Skeletal muscle satellite cell (primary cell): ENCODE data around the gene TDRD6.
"Not testable (repeated sequence)": the region's sequence is repeated elsewhere in the genome, so short reads cannot be mapped to it uniquely, and the experiment has no call there.

Source experiments
- H3K27me3 ChIP-seq: 2 replicates; pipeline ENCODE4 v1.7.0; 2013; ENCODE audit warnings: low read length; ENCODE audit not compliant: control insufficient read depth, insufficient read depth
- H3K36me3 ChIP-seq: 2 replicates; pipeline ENCODE4 v1.7.0; 2013; ENCODE audit warnings: mild to moderate bottlenecking, control low read depth, low read length; ENCODE audit not compliant: insufficient read depth
- H3K4me1 ChIP-seq: 2 replicates; pipeline ENCODE4 v1.7.0; 2013; ENCODE audit warnings: low read length; ENCODE audit not compliant: control insufficient read depth, insufficient read depth
- H3K4me2 ChIP-seq: 2 replicates; pipeline ENCODE4 v1.7.0; 2013; ENCODE audit warnings: mild to moderate bottlenecking, low read length
- H3K4me3 ChIP-seq: 2 replicates; pipeline ENCODE4 v1.7.0; 2013; ENCODE audit warnings: low read length
- H3K9ac ChIP-seq: 2 replicates; pipeline ENCODE4 v1.7.0; 2013; ENCODE audit warnings: mild to moderate bottlenecking, low read depth, low read length, moderate library complexity
- H3K9me3 ChIP-seq: replicated peaks from 2 replicates; pipeline ENCODE4 v1.7.0; 2013; ENCODE audit warnings: mild to moderate bottlenecking, control low read depth, low read length

Gene TDRD6

GRCh38 chr6:46733341-46733801 lies 45.7 kb downstream of the TDRD6 start:
- Histone ChIP-seq H3K4me1 (peaks cover 7% of the 10 kb centered on the region), H3K9me3 (no peaks in the 10 kb centered on the region), H3K27me3 (peaks cover 43% of the 10 kb centered on the region), H3K9ac (no peak overlapping the region), H3K4me2 (no peak overlapping the region), H3K4me3 (no peak overlapping the region), H3K36me3 (no peaks in the 10 kb centered on the region)

- Histone ChIP-seq H3K4me1 (peaks cover 7% of the 10 kb centered on the region), H3K36me3 (no peaks in the 10 kb centered on the region), H3K9me3 (no peaks in the 10 kb centered on the region), H3K4me2 (peak within 1 kb of the TSS; percentile 86), H3K27me3 (peaks cover 37% of the 10 kb centered on the region), H3K4me3 (peak within 1 kb of the TSS; percentile 70), H3K9ac (no peak within 1 kb of the TSS)
These were observed 47.4 kb downstream of the TDRD6 start, which contains the start of gene PLA2G7 for GRCh38 chr6:46734867-46735719. Gene PLA2G7, minus strand, starts transcription at chr6:46735375. Its CDS starts 12,484 bp downstream, at chr6:46722891.

- Histone ChIP-seq H3K9me3 (no peaks in the 10 kb centered on the region), H3K9ac (no peak overlapping the region), H3K4me1 (peaks cover 7% of the 10 kb centered on the region), H3K27me3 (peaks cover 39% of the 10 kb centered on the region), H3K36me3 (no peaks in the 10 kb centered on the region), H3K4me3 (peak overlapping the region; percentile 70), H3K4me2 (peak overlapping the region; percentile 86)
These were observed 48.0 kb downstream of the TDRD6 start for GRCh38 chr6:46735720-46736031.

GRCh38 chr6:46736906-46737305 lies 49.2 kb downstream of the TDRD6 start:
- peaks cover 46% of the 10 kb centered on the region for H3K27me3 ChIP-seq
- no peak overlapping the region for H3K9ac ChIP-seq
- no peaks in the 10 kb centered on the region for H3K36me3 ChIP-seq
- H3K4me1 ChIP-seq = peaks cover 7% of the 10 kb centered on the region
- no peak overlapping the region for H3K4me2 ChIP-seq
- H3K9me3 ChIP-seq = no peaks in the 10 kb centered on the region
- H3K4me3 ChIP-seq = no peak overlapping the region

GRCh38 chr6:46741482-46741881 lies 53.8 kb downstream of the TDRD6 start:
- Histone ChIP-seq H3K4me2 (no peak overlapping the region), H3K4me1 (no peaks in the 10 kb centered on the region), H3K27me3 (peaks cover 27% of the 10 kb centered on the region), H3K9ac (no peak overlapping the region), H3K9me3 (no peaks in the 10 kb centered on the region), H3K36me3 (no peaks in the 10 kb centered on the region), H3K4me3 (no peak overlapping the region)

GRCh38 chr6:46741910-46742309 lies 54.2 kb downstream of the TDRD6 start:
- Histone ChIP-seq H3K4me3 (no peak overlapping the region), H3K4me2 (no peak overlapping the region), H3K36me3 (no peaks in the 10 kb centered on the region), H3K27me3 (peaks cover 25% of the 10 kb centered on the region), H3K9ac (no peak overlapping the region), H3K4me1 (no peaks in the 10 kb centered on the region), H3K9me3 (no peaks in the 10 kb centered on the region)

- no peaks in the 10 kb centered on the region for H3K4me1 ChIP-seq
- no peak overlapping the region for H3K9ac ChIP-seq
- no peaks in the 10 kb centered on the region for H3K9me3 ChIP-seq
- no peak overlapping the region for H3K4me2 ChIP-seq
- H3K36me3 ChIP-seq = no peaks in the 10 kb centered on the region
- peaks cover 25% of the 10 kb centered on the region for H3K27me3 ChIP-seq
- H3K4me3 ChIP-seq = no peak overlapping the region
These were observed 55.9 kb downstream of the TDRD6 start for GRCh38 chr6:46743425-46744158.

GRCh38 chr6:46744159-46744725 lies 56.6 kb downstream of the TDRD6 start:
- not testable (repeated sequence) for H3K4me1 ChIP-seq, H3K4me2 ChIP-seq, H3K4me3 ChIP-seq

GRCh38 chr6:46745973-46746372 lies 58.3 kb downstream of the TDRD6 start:
- no peak overlapping the region for H3K9ac ChIP-seq
- no peaks in the 10 kb centered on the region for H3K4me1 ChIP-seq

More at GRCh38 chr6:46744159-46744725, 56.6 kb downstream of the TDRD6 start:
- peaks cover 25% of the 10 kb centered on the region for H3K27me3 ChIP-seq
- not testable (repeated sequence) for H3K9me3 ChIP-seq, H3K9ac ChIP-seq, H3K36me3 ChIP-seq

GRCh38 chr6:46746696-46747095 lies 59.0 kb downstream of the TDRD6 start, which contains the start of gene ANKRD66:
Gene ANKRD66, plus strand, starts transcription at chr6:46746933. Its CDS starts 5,016 bp downstream, at chr6:46751949.
- H3K9me3 ChIP-seq = no peaks in the 10 kb centered on the region
- H3K4me2 ChIP-seq = no peak within 1 kb of the TSS
- no peak within 1 kb of the TSS for H3K4me3 ChIP-seq
- no peaks in the 10 kb centered on the region for H3K4me1 ChIP-seq
- peaks cover 16% of the 10 kb centered on the region for H3K27me3 ChIP-seq
- no peaks in the 10 kb centered on the region for H3K36me3 ChIP-seq
- no peak within 1 kb of the TSS for H3K9ac ChIP-seq

More at GRCh38 chr6:46745973-46746372, 58.3 kb downstream of the TDRD6 start:
- H3K36me3 ChIP-seq = no peaks in the 10 kb centered on the region
- peaks cover 22% of the 10 kb centered on the region for H3K27me3 ChIP-seq
- no peaks in the 10 kb centered on the region for H3K9me3 ChIP-seq
- H3K4me2 ChIP-seq = no peak overlapping the region
- H3K4me3 ChIP-seq = no peak overlapping the region

- Histone ChIP-seq H3K4me1 (no peaks in the 10 kb centered on the region), H3K9ac (no peak overlapping the region), H3K4me3 (no peak overlapping the region), H3K27me3 (peaks cover 16% of the 10 kb centered on the region), H3K36me3 (no peaks in the 10 kb centered on the region), H3K4me2 (no peak overlapping the region), H3K9me3 (no peaks in the 10 kb centered on the region)
These were observed 61.3 kb downstream of the TDRD6 start for GRCh38 chr6:46748940-46749503.
